Bone marrow (tissue), 2 donors: Measurements from ENCODE around the gene NTN1.

Experiments used
- DNase-seq, 2 donors: peaks; one replicate each; lab custom pipeline; 2025; lab: John Stamatoyannopoulos, UW

NTN1 gene

DNA sequence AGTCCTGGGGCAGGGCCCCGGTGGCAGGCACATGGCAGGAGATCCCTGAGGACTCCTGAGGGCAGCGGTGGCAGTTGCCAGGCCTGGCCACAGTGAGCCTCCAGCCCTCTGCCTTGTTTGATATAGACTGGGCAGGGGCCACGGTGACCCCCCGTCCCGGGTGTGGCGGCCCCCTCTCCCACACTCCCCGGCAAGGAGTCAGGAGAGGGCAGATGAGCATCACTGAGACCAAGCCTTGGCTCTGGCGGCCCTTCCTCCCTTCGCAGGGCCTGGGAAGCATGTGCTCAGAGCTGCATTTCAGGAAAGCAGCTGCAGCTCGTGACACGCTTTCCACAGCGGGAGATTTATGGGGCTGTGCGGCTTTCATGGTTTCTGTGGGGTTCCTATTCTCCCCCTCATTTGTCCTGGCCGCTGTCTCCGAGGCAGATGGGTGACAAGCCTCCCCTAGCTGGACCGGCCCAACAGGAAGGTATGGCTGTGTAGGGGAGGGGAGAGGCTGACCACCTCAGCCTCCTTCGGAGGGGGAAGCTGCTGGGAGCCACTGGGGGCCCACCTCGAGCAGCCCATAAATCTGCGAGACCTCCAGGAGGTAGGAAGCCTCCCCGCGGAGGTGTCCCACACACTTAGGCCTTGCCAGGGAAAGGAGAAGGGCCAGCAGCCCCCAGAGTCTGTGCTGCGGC is 211.4 kb downstream of the NTN1 start:
- peak in 1 of 2 donors; percentile 56 for DNase-seq

DNA sequence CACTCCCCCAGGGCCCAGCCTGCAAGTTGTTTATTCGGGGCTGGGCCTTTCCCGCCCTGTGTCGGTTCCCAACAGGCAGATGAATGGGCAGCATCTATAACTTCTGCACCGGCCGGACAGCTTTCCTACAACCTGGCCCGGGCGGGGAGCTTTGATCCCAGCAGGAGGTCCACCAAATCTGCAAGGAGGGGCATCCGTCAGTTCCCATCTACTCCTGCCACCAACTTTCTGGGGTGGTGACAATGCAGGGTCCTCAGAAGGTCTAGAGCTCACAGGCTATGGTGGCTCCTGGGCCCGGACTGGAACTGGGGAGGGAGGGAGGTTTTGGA is 211.9 kb downstream of the NTN1 start:
- no peak for DNase-seq

DNA sequence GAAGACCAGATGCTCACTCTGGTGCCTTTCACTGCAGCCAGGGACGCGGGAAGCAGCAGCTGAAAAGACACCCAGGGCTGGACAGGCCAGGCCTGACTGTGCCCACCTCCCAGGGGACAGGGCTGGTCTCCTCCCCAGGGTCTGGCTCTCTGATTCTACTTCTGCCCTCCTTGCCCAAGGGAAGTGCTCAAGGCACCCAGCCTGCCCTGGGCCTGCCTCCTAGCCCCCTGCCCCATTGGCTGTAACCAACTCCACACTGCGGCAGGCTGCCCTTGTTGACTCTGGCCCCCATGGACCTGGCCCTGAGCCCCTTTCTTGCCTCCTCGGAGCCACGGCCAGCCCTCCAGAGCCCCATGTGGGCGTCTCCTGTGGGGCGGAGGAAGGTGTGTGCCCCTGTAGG is 212.5 kb downstream of the NTN1 start:
- no peak for DNase-seq

DNA sequence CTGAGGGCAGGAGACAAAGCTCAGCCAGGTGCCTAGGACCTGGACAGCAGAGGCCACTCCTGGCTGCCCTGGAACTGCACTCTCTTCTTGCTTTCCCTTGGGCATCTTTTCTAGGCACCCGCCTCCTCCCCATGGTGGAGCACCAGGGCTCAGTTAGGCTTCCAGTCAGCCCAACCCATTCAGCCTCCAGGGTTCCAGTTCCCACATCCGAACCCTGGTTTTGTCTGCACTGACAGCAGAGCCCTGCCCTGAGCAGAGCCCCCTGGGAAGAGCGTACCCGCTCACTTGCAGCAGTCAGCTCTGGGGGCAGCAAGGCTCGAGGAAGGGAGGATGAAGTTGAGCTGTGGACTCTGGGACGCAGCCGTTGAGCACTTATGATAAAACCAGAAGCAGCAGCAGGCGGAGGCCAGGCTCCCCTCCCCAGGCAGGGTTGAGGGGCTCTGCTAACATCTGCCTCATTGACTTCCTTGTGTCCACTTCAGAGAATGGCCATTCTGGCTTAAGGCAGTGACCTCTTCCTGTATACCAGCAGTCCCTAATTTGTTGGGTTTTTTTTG is 213.2 kb downstream of the NTN1 start:
- DNase-seq = no peak

DNA sequence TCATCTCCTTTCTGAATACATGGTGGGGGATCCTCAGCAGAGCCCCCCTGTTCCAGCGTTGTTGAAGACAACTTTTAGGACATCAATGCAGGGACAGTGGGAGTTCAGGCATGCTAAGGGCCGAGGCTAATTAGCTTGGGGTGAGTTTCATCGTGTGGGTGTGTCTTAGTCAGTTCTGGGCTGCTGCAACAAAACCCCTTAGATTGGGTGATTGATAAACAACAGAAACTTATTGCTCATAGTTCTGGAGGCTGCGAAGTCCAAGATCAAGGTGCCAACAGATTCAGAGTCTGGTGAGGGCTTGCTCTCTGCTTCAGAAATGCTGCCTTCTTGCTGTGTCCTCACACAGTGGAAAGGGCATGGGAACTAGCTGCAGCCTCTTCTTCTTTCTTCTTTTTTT is 214.0 kb downstream of the NTN1 start:
- no peak for DNase-seq

DNA sequence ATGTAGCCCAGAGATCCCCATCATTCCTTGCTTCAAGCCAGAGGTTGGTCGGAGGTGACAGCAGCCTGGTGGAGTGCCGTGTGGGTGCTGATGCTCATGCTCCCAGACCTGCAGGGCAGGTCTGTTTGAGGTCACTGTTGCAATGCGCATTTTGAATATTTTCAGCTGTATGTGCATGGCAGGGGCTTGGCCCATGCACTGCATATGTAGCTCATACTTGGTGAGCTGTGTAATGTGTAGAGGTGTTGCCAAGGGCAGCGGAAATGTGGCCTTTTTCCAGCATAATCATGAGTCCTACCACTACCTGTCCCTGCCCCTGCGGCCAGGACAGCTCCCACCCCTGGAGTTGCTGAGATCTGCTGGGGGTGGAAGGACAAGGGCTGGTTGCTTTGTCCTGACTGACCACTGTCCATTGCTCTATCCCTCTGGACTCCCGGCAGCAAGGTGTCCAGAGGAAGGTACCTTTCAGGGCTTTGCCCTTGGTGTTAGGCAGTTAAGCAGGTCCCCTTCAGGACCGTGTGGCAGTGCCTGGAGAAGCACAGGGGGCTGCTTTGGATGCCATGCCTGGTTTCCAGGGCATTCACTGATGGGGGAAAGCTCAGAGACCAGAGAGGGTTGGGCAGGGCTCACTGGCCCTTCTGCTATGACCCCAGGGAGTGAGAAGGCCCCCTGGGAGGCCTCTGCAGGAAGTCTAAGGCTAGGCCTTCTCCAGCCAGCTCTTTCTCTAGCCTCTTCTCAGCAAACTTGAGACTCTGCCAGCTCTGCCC is 215.2 kb downstream of the NTN1 start:
- no peak for DNase-seq

DNA sequence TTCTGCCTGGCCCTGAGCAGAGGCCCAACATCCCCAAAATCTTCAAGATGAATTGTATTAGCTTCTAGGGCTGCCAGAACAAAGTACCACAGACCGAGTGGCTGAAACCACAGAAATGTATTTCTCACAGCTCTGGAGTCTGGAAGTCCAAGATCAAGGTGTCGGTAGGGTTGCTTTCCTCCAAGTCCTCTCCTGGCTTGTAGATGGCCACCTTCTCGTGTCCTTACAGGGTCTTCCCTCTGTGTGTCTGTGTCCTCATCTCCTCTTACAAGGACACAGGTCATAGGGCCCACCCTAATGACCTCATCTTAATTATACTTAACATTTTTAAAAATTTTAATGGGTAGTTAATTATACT is 215.7 kb downstream of the NTN1 start:
- DNase-seq = no peak

DNA sequence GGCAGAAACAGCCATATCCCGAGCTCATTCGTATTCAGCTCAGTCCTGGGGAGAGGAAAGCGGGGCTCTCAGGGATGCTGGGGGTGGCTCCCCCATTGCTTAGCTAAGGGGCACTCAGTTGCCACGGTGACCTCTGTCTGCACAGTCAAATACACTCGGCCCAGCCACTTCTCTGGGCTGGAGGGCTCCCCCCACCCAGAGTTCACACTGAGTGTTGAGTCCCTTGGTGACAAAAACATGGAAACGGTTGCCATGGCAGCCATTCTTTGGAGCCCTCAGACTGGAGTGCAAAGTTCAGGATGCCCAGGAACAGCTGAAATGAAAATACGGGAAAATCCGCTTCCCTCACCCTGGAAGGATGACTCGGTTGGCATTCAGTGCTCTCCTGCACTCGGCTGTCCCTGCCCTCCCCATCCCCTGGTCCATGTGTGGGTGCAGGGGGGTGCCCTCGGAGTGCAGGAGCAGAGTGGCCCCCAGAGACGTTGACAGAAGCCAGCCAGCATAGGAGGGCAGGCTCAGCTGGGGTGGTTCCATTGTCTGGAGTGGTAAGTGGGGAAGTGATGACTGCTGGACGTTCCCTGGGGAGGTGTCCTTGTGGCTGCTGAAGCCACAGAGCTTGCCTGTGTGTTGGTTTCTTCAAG is 216.5 kb downstream of the NTN1 start:
- DNase-seq = no peak

DNA sequence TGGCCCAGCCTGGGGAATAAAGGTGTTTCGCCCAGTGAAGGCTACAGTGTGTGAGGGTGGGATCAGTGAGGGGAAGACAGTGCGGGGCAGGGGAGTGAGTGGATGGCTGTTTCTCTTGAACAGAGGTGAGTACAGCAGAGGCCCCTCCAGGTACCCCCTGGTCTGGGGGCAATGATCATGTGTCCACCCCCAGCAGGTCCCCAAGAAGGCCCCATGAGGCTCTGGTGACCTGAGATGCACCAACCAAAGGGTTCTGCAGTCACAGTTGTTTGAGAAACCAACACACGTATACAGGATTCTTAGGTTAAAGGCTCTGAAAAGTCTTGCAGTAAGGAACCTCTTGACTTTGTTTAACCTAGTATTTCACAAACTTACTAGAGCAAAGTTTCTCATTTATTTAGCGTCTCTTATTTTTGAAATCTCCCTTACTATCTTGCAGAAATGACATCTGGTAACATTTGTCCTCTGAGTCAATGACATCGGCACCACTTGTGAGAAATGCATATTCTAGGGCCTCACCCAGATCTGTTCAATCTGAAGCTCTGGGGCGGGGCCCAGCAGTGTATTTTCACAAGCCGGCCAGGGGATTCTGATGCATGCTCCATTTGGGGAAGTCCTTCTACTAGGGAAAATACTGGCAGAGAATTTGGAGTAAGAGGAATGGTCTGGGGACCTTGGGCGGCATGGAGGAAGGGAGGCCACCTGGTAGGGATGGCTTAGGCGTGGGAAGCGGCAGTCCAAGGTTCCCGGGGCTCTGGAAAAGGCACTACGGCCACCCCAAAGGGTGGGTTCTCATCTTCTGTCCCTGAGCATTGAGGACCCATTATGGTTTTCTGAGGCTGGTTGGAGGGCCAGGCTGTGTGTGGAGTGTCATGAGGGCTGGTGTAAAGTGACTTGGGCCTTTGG is 217.3 kb downstream of the NTN1 start:
- no peak for DNase-seq

DNA sequence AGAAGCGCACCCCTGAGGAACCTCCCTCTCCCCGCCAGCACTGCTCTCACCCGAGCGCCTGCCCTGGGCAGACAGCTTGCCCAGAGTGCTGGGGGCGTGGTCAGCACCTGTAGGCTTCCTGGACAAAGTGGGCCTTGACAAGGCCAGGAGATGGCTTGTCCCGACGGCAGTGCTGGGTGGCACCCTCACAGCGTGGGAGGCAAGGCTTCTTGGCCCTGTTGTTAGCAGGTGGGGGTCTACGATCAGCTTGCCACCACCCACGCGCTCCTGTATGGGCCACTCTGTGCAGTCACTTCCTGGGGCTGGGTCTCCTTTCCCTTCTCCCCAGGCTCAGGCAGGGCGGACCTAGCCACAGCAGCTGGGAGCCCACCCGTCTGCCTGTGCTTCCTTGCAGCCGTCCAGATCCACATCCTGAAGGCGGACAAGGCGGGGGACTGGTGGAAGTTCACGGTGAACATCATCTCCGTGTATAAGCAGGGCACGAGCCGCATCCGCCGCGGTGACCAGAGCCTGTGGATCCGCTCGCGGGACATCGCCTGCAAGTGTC is 218.0 kb downstream of the NTN1 start:
- DNase-seq = peak in 1 of 2 donors; percentile 26

DNA sequence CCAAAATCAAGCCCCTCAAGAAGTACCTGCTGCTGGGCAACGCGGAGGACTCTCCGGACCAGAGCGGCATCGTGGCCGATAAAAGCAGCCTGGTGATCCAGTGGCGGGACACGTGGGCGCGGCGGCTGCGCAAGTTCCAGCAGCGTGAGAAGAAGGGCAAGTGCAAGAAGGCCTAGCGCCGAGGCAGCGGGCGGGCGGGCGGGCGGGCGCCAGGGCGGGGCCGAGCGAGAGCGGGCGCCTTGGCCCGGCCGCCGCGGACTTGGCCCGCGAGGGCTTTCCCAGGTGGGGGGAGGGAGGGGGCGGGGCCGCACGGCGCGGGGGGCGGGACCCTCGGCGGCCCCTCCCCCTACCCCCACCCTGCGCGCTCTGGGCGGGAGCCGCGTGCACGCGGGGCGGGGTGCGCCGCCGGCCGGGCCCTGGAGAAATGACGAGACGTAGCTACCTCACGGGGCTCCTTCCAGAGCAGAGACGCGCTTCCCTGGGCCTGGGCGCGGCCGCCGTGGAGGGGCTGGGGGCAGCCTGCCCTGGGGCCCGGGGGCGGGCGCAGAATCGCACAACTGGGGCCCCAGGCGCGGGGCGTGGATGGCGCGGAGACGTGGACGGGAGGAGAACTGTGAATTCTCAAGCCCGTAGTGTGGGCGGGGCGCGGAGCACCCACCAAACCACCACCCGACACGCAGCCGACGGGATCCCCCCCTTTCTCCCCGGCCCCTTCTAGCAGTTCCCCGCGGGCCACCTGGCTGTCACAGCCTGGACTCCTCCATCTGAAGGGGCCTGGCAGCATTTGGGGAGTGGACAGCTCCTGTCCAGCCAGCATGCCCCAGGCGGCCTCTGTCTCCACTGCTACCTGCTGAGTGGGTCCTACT is 218.7 kb downstream of the NTN1 start:
- DNase-seq = peak; percentile 52 to 65

DNA sequence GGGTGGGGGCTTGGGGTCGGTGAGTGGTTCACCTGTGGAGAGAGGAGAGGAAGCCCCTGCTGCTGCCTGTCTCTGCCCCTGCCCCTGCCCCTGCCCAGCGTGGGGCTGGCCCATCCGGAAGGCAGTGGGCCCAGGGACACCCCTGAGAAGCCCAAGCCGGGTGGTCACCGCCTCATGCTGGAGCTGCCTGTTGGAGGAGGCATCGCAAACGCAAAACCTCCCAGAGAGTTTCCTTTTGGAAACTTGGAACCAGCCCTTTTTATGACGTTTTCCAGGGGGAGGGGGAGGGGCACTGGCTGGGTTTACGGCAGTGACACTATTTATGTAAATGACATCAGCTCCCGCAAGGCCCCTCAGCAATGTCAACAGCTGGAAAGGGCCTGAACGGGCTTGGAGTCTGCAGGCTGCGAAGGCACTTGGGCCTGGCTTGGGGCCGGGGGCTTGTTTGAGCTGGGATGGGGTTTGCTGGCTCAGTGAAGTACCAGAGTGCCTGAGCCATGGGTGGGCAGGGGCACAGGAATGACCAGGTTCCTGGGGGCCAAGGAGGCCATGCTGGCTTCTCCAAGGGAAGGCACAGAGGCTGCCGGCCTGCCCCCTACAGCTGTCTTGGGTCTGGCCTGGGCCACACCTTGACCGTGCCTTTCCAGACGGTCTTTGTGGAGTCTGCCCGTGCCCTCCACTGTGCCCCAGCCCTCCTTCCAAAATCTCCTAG is 219.5 kb downstream of the NTN1 start:
- no peak for DNase-seq

DNA sequence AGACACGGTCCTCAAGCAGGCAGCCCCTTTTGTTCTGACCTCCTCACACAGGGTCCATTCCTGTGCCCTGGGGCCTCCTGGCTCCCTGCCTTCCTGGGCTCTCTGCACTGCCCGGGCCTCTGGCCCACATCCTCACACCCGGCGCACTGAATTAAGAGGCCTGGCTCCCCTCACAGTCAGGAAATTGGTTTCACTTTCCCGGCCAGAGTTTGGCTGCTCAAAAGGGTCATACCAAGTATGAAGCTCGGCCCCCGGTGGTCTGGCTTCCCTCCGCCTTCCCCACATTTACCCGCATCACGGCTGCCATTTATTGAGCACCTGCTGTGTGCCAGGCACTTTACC is 220.0 kb downstream of the NTN1 start:
- DNase-seq = no peak

DNA sequence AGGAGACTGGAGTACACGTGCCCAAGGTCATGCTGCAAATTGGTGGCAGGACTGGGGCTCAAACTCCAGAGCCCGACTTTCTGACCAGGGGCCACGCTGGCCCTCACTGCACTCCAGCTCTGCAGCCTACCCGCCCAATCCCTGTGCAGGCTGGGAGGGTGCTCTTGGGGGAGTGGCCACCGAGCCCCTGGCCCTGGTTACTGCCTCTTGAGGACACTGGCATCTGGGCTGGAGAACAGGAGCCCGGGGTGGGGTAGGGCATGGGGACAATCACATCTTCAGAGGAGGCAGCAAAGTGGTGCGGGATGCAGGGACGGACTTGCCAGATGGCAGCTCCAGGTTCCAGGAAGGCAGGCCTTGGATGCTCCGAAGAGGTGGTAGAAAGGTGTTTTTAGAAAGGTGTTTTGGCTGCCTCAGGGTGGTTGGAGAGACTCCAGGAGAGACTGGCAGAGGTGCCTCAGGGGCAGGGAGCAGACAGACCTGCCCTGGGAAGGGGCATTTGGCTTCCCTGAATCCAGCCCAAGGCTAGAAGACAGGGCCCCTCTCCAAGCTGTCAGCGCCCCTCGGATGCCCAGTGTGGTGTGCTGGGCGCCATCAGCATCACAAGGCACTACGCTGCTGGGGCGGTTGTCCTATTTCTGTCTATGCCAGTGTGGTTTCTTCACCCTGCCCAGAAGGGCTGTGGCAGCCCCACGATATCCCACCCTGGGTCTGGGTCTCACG is 220.6 kb downstream of the NTN1 start:
- DNase-seq = no peak

DNA sequence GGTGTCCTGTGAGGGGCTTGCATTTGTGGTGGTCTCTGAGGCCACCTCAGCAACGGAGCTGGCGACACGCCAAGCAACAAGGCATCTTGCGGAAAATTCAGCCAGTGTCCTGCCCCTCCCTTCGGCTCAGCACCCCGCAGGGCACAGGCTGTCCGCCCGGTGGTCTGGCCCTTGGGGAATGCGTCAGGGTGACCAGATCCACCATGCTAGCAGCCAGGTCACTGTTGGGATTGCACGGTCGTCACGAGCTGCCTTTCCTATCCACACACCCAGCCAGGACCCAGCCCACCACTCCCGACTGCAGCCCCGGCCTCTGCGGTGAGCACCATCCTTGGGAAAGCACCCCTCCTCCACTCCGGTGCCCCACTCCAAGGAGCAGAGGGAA is 221.2 kb downstream of the NTN1 start:
- no peak for DNase-seq

DNA sequence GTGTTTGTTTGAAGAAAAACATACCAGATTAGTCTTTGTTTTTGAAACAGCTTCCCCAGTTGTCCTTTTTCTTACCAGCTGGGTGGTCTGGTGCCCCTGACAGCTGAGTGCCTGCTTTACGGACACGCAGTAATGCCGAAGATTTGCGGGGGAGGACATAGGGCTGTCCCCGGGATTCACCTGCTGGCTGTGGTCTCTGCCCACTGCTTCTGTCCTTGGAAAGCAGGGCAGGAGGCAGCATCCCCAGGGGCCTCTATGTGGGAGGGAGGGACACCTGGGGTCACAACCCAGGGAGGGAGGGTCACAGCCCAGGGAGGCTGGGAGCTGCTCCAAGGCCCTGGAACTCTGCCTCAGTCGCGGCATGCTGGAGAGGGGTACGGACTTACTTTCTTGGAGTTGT is 221.7 kb downstream of the NTN1 start:
- DNase-seq = no peak

DNA sequence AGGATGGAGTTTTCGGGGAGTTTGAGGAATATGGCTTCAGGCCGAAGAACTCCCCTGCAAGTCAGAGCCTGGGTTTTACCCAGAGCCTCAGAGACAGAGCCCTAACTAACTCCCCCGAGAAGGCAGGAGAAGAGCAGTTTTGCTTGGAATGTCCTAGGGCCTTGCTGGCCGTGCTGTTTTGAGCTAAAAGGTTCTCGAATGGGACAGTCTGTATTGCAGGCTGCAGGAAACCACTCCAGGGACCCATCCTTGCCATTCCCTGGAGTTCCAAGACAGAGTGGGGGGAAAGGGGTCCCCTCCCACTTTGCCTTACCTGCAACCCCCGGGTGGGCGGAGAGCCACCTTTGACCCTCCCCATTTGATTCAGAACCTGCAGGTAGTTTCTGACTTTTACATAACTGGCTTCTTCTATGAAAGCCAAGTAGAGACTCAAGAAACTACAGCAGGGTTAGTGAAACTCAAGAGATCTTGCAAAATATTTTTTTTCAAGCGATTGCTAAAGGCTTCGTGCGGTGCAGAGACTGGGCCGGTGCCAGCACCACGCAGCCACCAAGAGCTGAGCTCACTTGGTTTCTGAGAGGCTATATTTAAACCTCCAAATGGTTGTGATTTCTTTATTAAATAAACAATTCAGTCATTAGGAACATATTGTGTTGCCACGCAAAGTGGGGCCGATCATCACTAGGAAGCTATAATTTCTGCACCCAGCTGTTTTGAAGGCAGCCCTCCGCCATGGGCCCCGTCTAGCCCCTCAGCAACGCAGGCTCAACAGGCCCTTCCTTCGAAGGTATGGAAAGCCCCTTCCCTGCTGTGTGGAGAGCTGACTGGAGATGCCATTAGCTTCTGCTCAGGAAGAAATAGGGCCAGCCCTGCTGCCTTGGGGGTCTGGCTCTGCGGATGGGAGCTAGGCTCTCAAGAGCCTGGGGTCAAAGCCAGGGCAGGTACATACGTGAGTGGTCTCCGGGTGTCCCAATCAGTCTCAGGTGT is 223.0 kb downstream of the NTN1 start:
- DNase-seq = no peak

DNA sequence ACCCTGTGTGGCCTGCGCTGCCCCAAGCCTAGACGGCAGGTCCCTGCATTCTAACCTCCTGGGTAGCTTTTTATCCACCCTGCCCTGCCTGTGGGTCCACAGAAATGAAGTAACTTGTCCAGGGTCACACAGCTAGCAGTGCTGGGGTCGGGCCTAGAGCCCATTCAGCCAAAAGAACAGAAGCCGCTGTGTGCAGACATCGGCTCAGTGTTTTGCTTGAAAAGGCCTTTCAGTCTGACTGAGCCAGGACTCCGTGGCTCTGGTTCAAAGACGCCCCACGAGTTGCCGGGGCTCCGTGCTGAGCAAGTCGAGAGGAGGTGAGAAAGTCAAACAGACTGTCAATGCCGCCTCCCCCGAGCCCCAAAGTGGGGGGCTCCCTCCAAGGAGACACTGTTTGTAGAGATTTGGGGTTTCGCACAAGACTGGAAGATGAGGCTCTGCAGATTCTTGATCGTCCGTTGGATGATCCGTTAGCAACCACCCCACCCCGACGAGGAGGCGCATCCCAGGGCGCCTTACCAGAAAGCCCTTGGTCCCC is 226.2 kb downstream of the NTN1 start:
- DNase-seq = no peak
